Mucosa of stomach (tissue), 1 donor: ENCODE measurements around the gene IFT25.
"Not testable (repeated sequence)": the region's sequence is repeated elsewhere in the genome, so short reads cannot be mapped to it uniquely, and the experiment has no call there.

Source experiments
- H3K27me3 ChIP-seq: one replicate; pipeline ENCODE4 v1.7.0; 2013; ENCODE audit warnings: mild to moderate bottlenecking, low read length; ENCODE audit not compliant: control insufficient read depth, insufficient read depth
- H3K36me3 ChIP-seq: one replicate; pipeline ENCODE4 v1.7.0; 2013; ENCODE audit warnings: low read length; ENCODE audit not compliant: control insufficient read depth, insufficient read depth
- H3K4me1 ChIP-seq: one replicate; pipeline ENCODE4 v1.7.0; 2013; ENCODE audit warnings: mild to moderate bottlenecking, low read length; ENCODE audit not compliant: control insufficient read depth, insufficient read depth
- H3K4me3 ChIP-seq: one replicate; pipeline ENCODE4 v1.7.0; 2013; ENCODE audit warnings: low read length
- H3K9ac ChIP-seq: one replicate; pipeline ENCODE4 v1.7.0; 2013; ENCODE audit warnings: mild to moderate bottlenecking, low read length, moderate library complexity
- H3K9me3 ChIP-seq: one replicate; pipeline ENCODE4 v1.7.0; 2013; ENCODE audit warnings: mild to moderate bottlenecking, low read length, moderate library complexity; ENCODE audit not compliant: control insufficient read depth
- donor health status: Pancreatic carcinoma.

The IFT25 gene

GRCh38 chr1:53890522-53890941, 55.0 kb downstream of the IFT25 start:
- Histone ChIP-seq H3K27me3 (no peaks in the 10 kb centered on the region), H3K4me3 (peak overlapping the region; percentile 90), H3K36me3 (no peaks in the 10 kb centered on the region), H3K4me1 (peaks cover 5% of the 10 kb centered on the region), H3K9ac (peak overlapping the region; percentile 81), H3K9me3 (no peaks in the 10 kb centered on the region)

GRCh38 chr1:53889304-53890298, 55.9 kb downstream of the IFT25 start, which contains the start of gene YIPF1:
Gene YIPF1 (minus strand): TSS chr1:53889797. CDS start chr1:53888937, 860 bp downstream.
- peak within 1 kb of the TSS; percentile 90 for H3K4me3 ChIP-seq
- H3K9me3 ChIP-seq: no peaks in the 10 kb centered on the region
- no peaks in the 10 kb centered on the region for H3K27me3 ChIP-seq
- peak within 1 kb of the TSS; percentile 81 for H3K9ac ChIP-seq
- peaks cover 5% of the 10 kb centered on the region for H3K4me1 ChIP-seq
- H3K36me3 ChIP-seq: no peaks in the 10 kb centered on the region

- Histone ChIP-seq H3K4me1 (peaks cover 5% of the 10 kb centered on the region), H3K9me3 (no peaks in the 10 kb centered on the region), H3K9ac (no peak overlapping the region), H3K36me3 (no peaks in the 10 kb centered on the region), H3K4me3 (no peak overlapping the region), H3K27me3 (no peaks in the 10 kb centered on the region)
These were observed 56.8 kb downstream of the IFT25 start for GRCh38 chr1:53888681-53889080.

GRCh38 chr1:53883600-53883999, 61.9 kb downstream of the IFT25 start:
- H3K9ac ChIP-seq, H3K4me3 ChIP-seq, H3K36me3 ChIP-seq, H3K9me3 ChIP-seq, H3K4me1 ChIP-seq, H3K27me3 ChIP-seq: not testable (repeated sequence)

- not testable (repeated sequence) for H3K4me3 ChIP-seq, H3K27me3 ChIP-seq, H3K4me1 ChIP-seq, H3K9ac ChIP-seq, H3K36me3 ChIP-seq, H3K9me3 ChIP-seq
These were observed 63.6 kb downstream of the IFT25 start for GRCh38 chr1:53881853-53882252.

- Histone ChIP-seq H3K36me3 (no peaks in the 10 kb centered on the region), H3K9ac (no peak overlapping the region), H3K4me1 (no peaks in the 10 kb centered on the region), H3K9me3 (no peaks in the 10 kb centered on the region), H3K27me3 (no peaks in the 10 kb centered on the region), H3K4me3 (no peak overlapping the region)
These were observed 66.9 kb downstream of the IFT25 start for GRCh38 chr1:53878492-53879105.

- H3K4me1 ChIP-seq, H3K9ac ChIP-seq, H3K27me3 ChIP-seq, H3K9me3 ChIP-seq, H3K4me3 ChIP-seq, H3K36me3 ChIP-seq: not testable (repeated sequence)
These were observed 70.3 kb downstream of the IFT25 start for GRCh38 chr1:53875150-53875549.

GRCh38 chr1:53871773-53872484, 73.6 kb downstream of the IFT25 start:
- H3K27me3 ChIP-seq: no peaks in the 10 kb centered on the region
- H3K9ac ChIP-seq: no peak overlapping the region
- no peaks in the 10 kb centered on the region for H3K9me3 ChIP-seq
- H3K4me3 ChIP-seq: no peak overlapping the region
- peaks cover 5% of the 10 kb centered on the region for H3K36me3 ChIP-seq
- H3K4me1 ChIP-seq: no peaks in the 10 kb centered on the region
